ENCODE data around the gene NPTX2. TPM values are rescaled to one million over a fixed set of nuclear protein-coding genes. Genes with fewer than 3 reads are reported as not detected.

NPTX2 gene
- polyA plus RNA-seq, 1 donor from 2014 or later = 0.98 TPM

DNA sequence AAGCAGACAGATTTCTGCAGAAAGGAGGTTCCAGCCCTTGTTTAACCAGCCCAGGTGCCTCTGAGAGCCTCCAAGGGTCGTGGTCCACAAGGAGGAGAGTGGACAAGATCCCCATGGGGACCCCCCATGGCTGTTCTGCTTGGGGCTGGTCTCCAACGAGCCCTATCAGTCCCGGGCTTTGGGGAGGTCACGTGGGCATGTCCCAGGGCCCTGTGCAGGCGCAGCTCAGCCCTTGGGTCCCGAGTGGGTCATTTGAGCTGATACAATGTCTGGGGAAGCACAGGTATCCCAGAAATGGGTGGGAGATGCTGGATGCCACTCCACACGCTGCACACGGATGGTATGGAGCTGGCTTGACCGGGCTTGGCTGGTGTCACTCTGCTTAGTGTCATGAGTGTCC, 57.8 kb downstream of the NPTX2 start:
- Histone ChIP-seq H3K36me3 (ENCODE audit: insufficient read depth, low read length) (no peaks in the 10 kb centered on the region), H3K4me3 (ENCODE audit: low read length) (no peak overlapping the region), H4K20me1 (ENCODE audit: insufficient read depth) (no peaks in the 10 kb centered on the region), H3K9me3 (ENCODE audit: low read length) (no peaks in the 10 kb centered on the region), H3K4me2 (ENCODE audit: low read length) (no peak overlapping the region), H2AFZ (ENCODE audit: low read depth, low read length) (no peak overlapping the region), H3K9me2 (ENCODE audit: insufficient read depth, low read length) (no peaks in the 10 kb centered on the region), H3K9ac (ENCODE audit: low read length) (no peak overlapping the region), H3K27me3 (ENCODE audit: insufficient read depth, low read depth, low read length) (no peaks in the 10 kb centered on the region), H3K79me2 (replicated peaks; ENCODE audit: insufficient read depth, low read length) (no peaks in the 10 kb centered on the region), H3K27ac (ENCODE audit: low read length) (no peak overlapping the region), H3F3A (ENCODE audit: insufficient read depth, low read length, poor library complexity, severe bottlenecking) (no peaks in the 10 kb centered on the region)
- TF ChIP-seq SMC3 (conservative IDR thresholded peaks at IDR 0.05; ENCODE audit: poor library complexity) (no peak), RAD21 (conservative IDR thresholded peaks at IDR 0.05) (no peak), EP300 (conservative IDR thresholded peaks at IDR 0.05; ENCODE audit: poor library complexity, severe bottlenecking) (no peak), EZH2 (IDR thresholded peaks at IDR 0.05; ENCODE audit: borderline replicate concordance, insufficient read depth, low read length, poor library complexity, severe bottlenecking) (no peak)
- TF ChIP-seq, protein P1, sequence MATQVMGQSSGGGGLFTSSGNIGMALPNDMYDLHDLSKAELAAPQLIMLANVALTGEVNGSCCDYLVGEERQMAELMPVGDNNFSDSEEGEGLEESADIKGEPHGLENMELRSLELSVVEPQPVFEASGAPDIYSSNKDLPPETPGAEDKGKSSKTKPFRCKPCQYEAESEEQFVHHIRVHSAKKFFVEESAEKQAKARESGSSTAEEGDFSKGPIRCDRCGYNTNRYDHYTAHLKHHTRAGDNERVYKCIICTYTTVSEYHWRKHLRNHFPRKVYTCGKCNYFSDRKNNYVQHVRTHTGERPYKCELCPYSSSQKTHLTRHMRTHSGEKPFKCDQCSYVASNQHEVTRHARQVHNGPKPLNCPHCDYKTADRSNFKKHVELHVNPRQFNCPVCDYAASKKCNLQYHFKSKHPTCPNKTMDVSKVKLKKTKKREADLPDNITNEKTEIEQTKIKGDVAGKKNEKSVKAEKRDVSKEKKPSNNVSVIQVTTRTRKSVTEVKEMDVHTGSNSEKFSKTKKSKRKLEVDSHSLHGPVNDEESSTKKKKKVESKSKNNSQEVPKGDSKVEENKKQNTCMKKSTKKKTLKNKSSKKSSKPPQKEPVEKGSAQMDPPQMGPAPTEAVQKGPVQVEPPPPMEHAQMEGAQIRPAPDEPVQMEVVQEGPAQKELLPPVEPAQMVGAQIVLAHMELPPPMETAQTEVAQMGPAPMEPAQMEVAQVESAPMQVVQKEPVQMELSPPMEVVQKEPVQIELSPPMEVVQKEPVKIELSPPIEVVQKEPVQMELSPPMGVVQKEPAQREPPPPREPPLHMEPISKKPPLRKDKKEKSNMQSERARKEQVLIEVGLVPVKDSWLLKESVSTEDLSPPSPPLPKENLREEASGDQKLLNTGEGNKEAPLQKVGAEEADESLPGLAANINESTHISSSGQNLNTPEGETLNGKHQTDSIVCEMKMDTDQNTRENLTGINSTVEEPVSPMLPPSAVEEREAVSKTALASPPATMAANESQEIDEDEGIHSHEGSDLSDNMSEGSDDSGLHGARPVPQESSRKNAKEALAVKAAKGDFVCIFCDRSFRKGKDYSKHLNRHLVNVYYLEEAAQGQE (IDR thresholded peaks at IDR 0.05; ENCODE audit: borderline replicate concordance) = no peak

DNA sequence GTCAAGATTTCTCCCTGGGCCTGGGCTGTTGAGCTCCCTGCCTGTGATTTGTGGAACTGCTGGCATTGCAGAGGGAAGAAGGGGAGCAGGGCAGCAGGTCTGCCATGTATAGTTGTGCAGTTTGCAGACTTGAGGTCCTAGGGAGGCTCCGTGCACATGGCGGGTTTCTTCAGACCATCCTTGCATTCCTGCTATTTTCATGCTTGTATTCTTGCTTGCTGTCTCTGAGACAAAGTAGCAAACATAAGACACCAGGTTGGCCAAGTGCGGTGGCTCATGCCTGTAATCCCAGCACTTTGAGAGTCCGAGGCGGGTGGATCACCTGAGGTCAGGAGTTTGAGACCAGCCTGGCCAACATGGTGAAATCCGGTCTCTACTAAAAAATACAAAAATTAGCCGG, 61.1 kb downstream of the NPTX2 start:
- Histone ChIP-seq H3K4me2 (ENCODE audit: low read length) (no peak overlapping the region), H3K9me2 (ENCODE audit: insufficient read depth, low read length) (no peaks in the 10 kb centered on the region), H3K27me3 (ENCODE audit: insufficient read depth, low read depth, low read length) (no peaks in the 10 kb centered on the region), H3K9me3 (ENCODE audit: low read length) (no peaks in the 10 kb centered on the region), H3K79me2 (replicated peaks; ENCODE audit: insufficient read depth, low read length) (no peaks in the 10 kb centered on the region), H3K9ac (ENCODE audit: low read length) (no peak overlapping the region), H3F3A (ENCODE audit: insufficient read depth, low read length, poor library complexity, severe bottlenecking) (no peaks in the 10 kb centered on the region), H3K36me3 (ENCODE audit: insufficient read depth, low read length) (no peaks in the 10 kb centered on the region), H3K4me3 (ENCODE audit: low read length) (no peak overlapping the region), H2AFZ (ENCODE audit: low read depth, low read length) (no peak overlapping the region), H3K27ac (ENCODE audit: low read length) (no peak overlapping the region), H4K20me1 (ENCODE audit: insufficient read depth) (no peaks in the 10 kb centered on the region)
- TF ChIP-seq EP300 (conservative IDR thresholded peaks at IDR 0.05; ENCODE audit: poor library complexity, severe bottlenecking) = no peak

Other genes starting within 250 kb of the NPTX2 start
- gene BAIAP2L1, start 216.2 kb upstream of the NPTX2 start, polyA plus RNA-seq = 0.54 TPM in 1 of 2 replicates, not detected in the other